ES-I3 (cell line): ENCODE results near the gene ZCCHC7.
"Not testable (repeated sequence)": the region's sequence is repeated elsewhere in the genome, so short reads cannot be mapped to it uniquely, and the experiment has no call there.

Experiments used
- H3K36me3 ChIP-seq: 2 replicates; pipeline ENCODE4 v1.6.1; 2013; ENCODE audit warnings: mild to moderate bottlenecking, low read length, control low read depth, moderate library complexity; ENCODE audit not compliant: insufficient read depth
- H3K4me1 ChIP-seq: 2 replicates; pipeline ENCODE4 v1.6.1; 2013; ENCODE audit warnings: mild to moderate bottlenecking, control low read depth, low read length; ENCODE audit not compliant: insufficient read depth
- H3K9ac ChIP-seq: 2 replicates; pipeline ENCODE4 v1.6.1; 2013; ENCODE audit warnings: low read depth, mild to moderate bottlenecking, low read length, moderate library complexity
- H3K9me3 ChIP-seq: 2 replicates; pipeline ENCODE4 v1.6.1; 2013; ENCODE audit warnings: mild to moderate bottlenecking, low read length, moderate library complexity; ENCODE audit not compliant: control insufficient read depth, insufficient read depth

Gene ZCCHC7

DNA sequence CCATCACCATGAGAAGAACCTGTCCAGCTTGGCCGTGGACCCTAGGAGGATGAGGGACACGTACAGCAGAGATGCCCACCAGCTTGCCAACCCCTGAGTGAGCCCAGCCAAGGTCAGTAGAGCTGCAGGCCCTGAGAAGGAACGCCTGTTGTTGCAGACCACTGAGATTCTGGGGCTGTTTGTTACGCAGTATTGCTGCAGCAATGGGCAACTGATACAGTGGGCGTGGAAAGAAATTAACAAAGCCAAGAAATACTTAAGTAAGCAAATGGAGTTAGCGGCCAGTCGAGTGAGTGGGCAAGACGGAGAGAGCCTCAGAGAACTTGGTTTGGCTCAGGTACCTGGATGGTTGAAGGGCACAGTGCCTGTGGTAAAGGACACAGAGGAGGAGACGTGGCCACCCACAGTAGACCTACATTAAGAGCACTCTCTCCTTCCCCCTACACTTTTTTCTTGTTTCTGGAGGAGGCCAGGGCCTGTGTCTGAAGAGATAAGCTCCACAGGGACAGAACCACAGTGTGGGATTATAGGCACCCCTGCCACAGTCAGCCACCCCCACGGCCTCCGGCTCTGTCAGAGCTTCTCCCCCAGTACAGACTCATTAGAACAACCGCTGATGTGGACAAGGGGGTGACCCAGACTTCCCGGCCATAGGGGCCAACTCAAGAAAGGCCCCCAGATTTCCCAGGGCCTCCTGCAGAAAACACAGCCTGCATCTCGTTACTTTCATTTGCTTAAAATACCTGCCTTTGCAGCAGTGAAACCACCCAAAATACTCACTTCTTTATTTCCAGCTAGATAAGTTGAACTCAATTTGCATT, 262.0 kb downstream of the ZCCHC7 start:
- H3K36me3 ChIP-seq = no peaks in the 10 kb centered on the region
- H3K9me3 ChIP-seq = no peaks in the 10 kb centered on the region
- no peak overlapping the region for H3K9ac ChIP-seq
- H3K4me1 ChIP-seq = peaks cover 6% of the 10 kb centered on the region; the same call in 1 of the 2 replicates

DNA sequence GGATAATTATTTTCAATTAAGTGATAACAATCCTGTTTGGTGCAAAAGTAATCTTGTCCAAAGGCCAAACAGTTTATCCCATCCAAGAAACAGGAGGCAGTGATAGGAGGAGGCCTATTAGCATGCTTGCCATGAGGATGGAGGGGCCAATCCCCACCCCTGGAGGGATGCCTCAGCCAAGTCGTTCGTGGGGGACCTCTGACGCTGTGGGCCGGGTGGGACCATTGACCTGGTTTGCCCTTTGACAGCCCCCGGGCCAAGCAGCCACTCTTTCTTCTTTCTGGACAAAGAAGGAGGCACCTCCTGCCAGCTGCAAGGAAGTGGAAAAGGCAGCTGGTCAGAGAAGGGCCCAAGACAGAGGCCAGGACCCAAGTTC, 262.6 kb downstream of the ZCCHC7 start:
- no peak overlapping the region for H3K9ac ChIP-seq
- H3K9me3 ChIP-seq = no peaks in the 10 kb centered on the region
- H3K36me3 ChIP-seq = no peaks in the 10 kb centered on the region
- H3K4me1 ChIP-seq = peaks cover 6% of the 10 kb centered on the region; the same call in 1 of the 2 replicates

- Histone ChIP-seq H3K4me1 (peaks cover 6% of the 10 kb centered on the region; the same call in 1 of the 2 replicates), H3K36me3 (no peaks in the 10 kb centered on the region), H3K9ac (no peak overlapping the region), H3K9me3 (no peaks in the 10 kb centered on the region)
Observed at GRCh38 chr9:37383393-37383792, 263.0 kb downstream of the ZCCHC7 start.

DNA sequence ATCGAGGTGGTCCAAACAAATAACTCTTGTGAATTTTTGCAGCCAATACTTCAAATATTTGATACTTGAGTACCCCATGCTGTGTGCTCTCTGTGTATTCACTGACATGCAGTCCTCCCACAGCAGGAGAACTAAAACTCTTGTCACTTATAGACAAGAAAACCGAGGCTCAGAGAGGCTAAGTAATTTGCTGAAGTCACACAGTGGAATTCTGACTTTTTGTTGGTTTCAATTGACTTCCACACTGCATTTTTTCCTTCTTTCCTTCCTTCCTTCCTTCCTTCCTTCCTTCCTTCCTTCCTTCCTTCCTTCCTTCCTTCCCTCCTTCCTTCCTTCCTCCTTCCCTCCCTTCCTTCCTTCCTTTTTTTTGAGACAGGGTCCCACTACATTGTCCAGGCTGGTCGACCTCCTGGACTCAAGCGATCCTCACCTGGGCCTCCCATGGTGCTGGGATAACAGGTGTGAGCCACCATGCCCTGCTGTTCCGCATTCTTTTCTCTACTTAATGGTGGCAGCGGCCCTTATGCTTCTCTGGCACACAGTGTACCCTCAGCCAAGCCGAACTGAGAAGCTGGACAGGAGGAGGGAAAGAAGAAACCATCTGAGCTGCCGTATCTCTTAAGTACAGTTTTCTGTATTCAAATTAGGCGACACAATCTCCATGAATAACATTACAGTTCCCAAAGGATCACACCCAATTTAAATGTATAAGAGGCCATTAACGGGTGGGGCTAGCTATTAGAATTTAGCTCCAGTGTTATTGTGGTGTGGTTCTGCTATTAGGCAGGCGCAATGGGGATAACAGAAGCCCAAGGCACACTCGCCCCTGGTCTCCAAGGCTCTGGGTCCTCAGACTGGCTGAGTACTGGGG, 263.7 kb downstream of the ZCCHC7 start:
- peaks cover 6% of the 10 kb centered on the region; the same call in 1 of the 2 replicates for H3K4me1 ChIP-seq
- no peaks in the 10 kb centered on the region for H3K9me3 ChIP-seq
- no peaks in the 10 kb centered on the region for H3K36me3 ChIP-seq
- H3K9ac ChIP-seq = no peak overlapping the region

DNA sequence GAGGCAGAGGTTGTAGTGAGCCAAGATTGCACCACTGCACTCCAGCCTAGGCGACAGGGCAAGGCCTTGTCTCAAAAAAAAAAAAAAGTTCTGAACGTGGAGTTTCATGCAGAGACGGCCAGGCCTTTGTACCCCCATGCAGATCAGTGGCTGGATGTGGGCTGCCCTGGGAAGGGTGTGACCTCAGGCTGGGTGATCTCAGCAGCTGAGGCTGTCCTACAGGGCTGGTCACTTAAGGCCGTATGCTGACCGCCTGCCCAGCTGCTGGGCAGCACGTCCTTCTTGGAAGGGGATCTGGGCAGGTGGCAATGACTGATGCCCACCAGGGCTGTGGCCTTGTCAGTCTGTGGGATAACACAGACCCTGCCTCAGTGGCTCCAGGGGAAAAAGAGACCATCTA, 264.9 kb downstream of the ZCCHC7 start:
- Histone ChIP-seq H3K36me3 (no peaks in the 10 kb centered on the region), H3K9ac (no peak overlapping the region), H3K9me3 (no peaks in the 10 kb centered on the region), H3K4me1 (peaks cover 6% of the 10 kb centered on the region; the same call in 1 of the 2 replicates)

DNA sequence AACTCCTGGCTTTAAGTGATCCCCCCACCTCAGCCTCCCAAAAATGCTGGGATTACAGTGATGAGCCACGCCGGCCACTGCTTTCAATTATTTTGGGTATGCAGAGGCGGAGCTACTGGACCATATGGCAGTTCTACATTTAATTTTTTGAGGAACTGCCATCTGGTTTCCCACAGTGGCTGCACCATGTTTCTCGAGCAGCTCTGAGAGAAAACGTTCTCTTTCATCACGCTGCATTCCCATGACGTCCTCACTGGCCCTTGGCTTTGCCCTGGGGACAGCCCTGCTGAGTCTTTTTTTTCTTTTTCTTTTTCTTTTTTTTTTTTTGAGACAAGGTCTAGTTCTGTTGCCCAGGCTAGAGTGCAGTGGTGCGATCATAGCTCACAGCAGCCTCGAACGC, 266.6 kb downstream of the ZCCHC7 start:
- H3K36me3 ChIP-seq = no peaks in the 10 kb centered on the region
- no peak overlapping the region for H3K9ac ChIP-seq
- peaks cover 6% of the 10 kb centered on the region; the same call in 1 of the 2 replicates for H3K4me1 ChIP-seq
- H3K9me3 ChIP-seq = no peaks in the 10 kb centered on the region

GRCh38 chr9:37390759-37391158, 270.4 kb downstream of the ZCCHC7 start:
- Histone ChIP-seq H3K4me1 (no peaks in the 10 kb centered on the region), H3K36me3 (no peaks in the 10 kb centered on the region), H3K9ac (no peak overlapping the region), H3K9me3 (no peaks in the 10 kb centered on the region)

DNA sequence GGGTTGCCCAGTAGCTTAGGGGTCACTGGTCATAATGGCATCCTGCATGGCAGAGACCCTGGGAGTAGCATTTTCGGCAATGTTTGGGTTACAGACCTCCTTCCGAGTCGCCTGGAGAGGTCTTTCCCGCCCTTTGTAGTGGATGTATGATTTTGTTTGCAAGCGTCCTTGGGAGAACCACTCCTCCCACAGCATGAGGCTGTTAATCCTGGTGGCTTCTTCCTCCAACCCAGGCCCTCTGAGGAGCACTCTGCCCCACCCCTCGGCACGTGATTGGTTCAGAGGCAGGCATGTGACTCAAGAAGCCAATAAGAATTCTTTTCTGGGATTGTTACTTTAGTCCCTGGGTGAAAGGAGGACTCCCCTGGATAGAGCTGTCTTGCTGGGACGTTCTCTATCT, 271.9 kb downstream of the ZCCHC7 start:
- no peaks in the 10 kb centered on the region for H3K36me3 ChIP-seq
- H3K9me3 ChIP-seq = no peaks in the 10 kb centered on the region
- H3K9ac ChIP-seq = no peak overlapping the region
- no peaks in the 10 kb centered on the region for H3K4me1 ChIP-seq

- Histone ChIP-seq H3K36me3 (no peaks in the 10 kb centered on the region), H3K9me3 (no peaks in the 10 kb centered on the region), H3K9ac (no peak overlapping the region), H3K4me1 (no peaks in the 10 kb centered on the region)
Observed at GRCh38 chr9:37395229-37395628, 274.9 kb downstream of the ZCCHC7 start.

GRCh38 chr9:37395663-37396062, 275.3 kb downstream of the ZCCHC7 start:
- Histone ChIP-seq H3K9ac (no peak overlapping the region), H3K4me1 (no peaks in the 10 kb centered on the region), H3K9me3 (no peaks in the 10 kb centered on the region), H3K36me3 (no peaks in the 10 kb centered on the region)

- not testable (repeated sequence) for H3K36me3 ChIP-seq, H3K9ac ChIP-seq, H3K9me3 ChIP-seq, H3K4me1 ChIP-seq
Observed at GRCh38 chr9:37397948-37398347, 277.6 kb downstream of the ZCCHC7 start.

DNA sequence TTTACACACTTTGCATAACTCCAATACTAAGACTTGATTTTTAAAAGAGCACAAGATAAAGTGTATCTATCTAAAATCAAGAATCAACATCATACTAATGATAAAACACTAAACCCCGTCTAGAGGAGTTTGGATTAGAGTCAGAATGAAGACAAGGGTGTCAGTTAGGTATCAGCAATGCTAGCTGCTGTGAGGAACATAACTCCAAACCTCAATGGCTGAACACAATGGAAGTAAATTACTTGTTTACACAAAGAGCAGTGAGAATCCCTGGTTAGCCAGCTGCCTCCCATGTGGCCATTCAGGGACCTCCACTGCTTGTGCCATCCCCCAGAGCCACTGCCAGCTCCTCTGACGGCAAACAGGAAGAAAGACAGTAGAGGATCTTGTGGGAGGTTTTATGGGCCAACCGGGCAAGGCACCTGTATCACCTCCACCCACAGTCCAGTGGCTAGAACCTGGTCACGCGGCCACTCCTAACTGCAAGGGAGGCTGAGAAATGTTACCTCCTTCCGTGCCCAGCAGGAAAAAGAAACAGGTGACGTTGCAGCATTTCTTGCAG, 278.2 kb downstream of the ZCCHC7 start:
- Histone ChIP-seq H3K36me3 (no peaks in the 10 kb centered on the region), H3K4me1 (no peaks in the 10 kb centered on the region), H3K9ac (no peak overlapping the region)

DNA sequence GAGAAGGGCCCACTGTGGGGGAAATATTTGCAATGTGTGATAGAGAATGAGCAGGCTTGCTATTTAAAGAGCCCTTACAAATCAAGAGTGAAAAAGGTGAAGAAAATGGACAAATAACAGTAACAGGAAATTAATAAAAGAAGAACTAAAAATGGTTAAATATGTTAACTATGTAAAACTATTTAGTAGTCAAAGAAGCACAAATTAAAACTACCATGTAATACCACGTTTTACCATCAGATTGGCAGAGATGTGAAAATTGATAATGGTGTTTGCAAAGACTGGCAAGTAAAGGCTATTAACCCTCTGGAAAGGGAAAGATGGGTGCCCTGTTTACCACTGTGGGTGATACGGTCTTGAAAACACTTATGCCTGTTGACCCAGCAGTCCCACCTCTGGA, 279.0 kb downstream of the ZCCHC7 start:
- H3K9me3 ChIP-seq = no peaks in the 10 kb centered on the region
- H3K4me1 ChIP-seq = no peaks in the 10 kb centered on the region
- H3K9ac ChIP-seq = no peak overlapping the region
- H3K36me3 ChIP-seq = no peaks in the 10 kb centered on the region

More for the DNA sequence above, 278.2 kb downstream of the ZCCHC7 start:
- no peaks in the 10 kb centered on the region for H3K9me3 ChIP-seq

DNA sequence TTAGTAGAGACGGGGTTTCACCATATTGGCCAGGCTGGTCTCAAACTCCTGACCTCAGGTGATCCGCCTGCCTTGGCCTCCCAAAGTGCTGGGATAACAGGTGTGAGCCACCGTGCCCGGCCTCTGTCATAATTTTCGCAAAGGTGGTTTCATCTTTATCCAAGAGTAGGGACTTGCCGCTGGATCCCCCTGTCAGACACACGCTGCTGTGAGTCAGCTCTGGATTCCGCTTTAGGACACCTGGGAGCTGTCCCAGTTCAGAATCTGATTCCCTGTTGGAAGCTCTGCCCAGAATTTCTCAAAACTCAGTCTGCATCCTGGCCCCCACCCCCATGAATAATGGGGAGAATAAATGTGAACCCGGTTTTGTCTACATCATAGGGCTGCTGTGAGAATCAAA, 284.2 kb downstream of the ZCCHC7 start:
- H3K9me3 ChIP-seq = no peaks in the 10 kb centered on the region
- no peaks in the 10 kb centered on the region; the same call in 1 of the 2 replicates for H3K4me1 ChIP-seq
- no peaks in the 10 kb centered on the region for H3K36me3 ChIP-seq
- H3K9ac ChIP-seq = no peak overlapping the region
